ENCODE data around the gene TBKBP1.

- TF ChIP-seq CTCF (IDR thresholded peaks at IDR 0.05) (no peak), POLR2A (IDR thresholded peaks at IDR 0.05) (no peak)
Measured at GRCh38 chr17:47685556-47686275, 8.2 kb upstream of the TBKBP1 start.

Measured in transverse colon (tissue), 3 donors.